GOT3 (cell line): ENCODE measurements around the gene MCF2L2.

Experiments used
- DNase-seq: peaks from one replicate; lab custom pipeline; 2025; ENCODE audit warnings: mixed read lengths; lab: John Stamatoyannopoulos, UW

MCF2L2 gene

DNA sequence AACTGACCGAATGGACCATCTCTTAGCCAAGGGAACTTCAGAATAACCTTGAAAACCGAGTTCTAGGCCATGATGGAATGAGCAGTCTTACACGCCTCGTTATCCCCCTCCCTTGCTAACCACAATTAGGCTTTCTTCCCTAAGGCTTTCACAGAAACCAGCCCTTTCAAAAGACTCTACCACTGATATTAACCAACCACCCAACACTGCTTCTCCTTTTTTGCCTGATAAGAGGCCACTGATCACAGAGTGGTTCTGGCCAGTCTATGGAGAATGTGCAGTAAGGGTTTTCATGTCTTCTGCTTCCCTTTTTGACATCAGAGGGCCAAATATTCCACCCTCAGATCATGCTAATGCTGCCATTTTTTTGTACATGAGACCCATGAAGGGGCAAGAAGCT is 59.3 kb downstream of the MCF2L2 start:
- no peak for DNase-seq

- DNase-seq = no peak
Observed at GRCh38 chr3:183360971-183361624, 67.3 kb downstream of the MCF2L2 start.

- DNase-seq = no peak
Observed at GRCh38 chr3:183359036-183359435, 69.4 kb downstream of the MCF2L2 start.

GRCh38 chr3:183357564-183358079 is 70.8 kb downstream of the MCF2L2 start:
- DNase-seq = no peak

DNA sequence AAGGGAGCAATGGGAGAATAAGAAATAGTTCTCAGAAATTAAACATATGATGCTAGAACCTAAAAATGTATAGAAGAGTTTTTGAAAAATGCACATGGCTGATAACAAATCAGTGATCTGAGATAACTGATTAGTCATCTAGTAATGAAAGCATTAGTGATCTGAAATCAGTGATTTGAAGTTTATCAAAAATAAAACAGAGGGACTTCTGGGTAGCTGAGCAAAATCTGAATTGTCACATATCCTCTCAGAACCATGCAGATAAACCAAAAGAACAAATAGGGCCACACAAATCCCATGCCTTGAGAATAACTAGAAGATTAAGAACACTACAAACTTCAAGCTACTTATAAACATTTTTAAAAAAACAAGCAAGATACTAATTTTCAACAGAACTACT is 71.5 kb downstream of the MCF2L2 start:
- no peak for DNase-seq

GRCh38 chr3:183354874-183355273 is 73.5 kb downstream of the MCF2L2 start:
- DNase-seq = no peak

DNA sequence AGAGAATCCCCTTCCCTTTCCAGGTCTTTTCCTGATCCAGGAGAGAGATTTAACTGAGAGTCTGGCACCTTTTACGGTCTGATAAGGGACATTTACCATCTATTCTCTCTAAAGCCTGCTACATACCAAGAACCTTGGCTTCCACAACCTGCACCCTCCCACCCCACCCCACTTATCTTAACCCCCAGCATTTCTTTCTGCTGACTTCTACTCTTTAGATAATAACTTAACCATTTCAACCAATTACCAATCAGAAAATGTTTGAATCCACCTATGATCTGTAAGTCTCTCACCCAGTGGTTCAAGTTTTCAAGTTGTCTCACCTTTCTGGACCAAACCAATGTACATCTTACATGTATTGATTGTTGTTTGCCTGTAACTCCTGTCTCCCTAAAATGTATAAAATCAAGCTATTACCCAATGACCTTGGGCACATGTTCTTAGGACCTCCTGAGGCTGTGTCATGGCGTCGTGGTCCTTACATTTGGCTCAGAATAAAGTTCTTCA is 74.0 kb downstream of the MCF2L2 start:
- no peak for DNase-seq

DNA sequence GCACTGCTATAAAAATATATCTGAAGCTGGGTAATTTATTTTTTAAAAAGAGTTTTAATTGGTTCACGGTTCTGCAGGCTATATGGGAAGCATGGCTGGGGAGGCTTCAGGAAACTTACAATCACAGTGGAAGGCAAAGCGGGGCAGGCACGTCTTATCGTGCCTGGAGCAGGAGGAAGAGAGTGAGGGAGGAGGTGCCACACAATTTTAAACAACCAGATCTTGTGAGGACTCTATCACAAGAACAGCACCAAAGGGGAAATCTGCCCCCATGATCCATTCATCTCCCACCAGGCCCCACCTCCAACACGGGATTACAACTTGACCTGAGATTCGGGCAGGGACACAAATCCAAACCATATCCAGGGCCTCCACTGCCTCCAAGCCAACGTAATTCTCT is 75.0 kb downstream of the MCF2L2 start:
- no peak for DNase-seq

DNA sequence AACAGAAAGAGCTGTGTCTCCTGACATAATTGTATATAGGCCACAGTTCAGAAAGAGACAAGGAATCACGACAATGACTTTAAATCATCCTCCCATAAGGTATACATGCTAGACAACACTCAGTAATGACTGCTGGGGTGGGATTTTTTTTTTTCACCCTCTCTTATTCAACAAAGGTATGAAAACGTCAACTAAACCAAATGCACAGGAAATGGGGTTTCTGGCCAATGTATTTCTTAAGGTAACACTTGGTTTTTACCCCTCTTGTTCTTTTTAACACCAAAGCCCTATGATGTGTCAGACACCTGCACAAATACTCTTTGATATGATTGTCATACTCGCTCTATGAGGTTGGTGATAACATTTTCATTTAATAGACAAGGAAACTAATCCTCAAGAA is 78.3 kb downstream of the MCF2L2 start:
- no peak for DNase-seq

GRCh38 chr3:183349421-183350157 is 78.8 kb downstream of the MCF2L2 start:
- DNase-seq = no peak

DNA sequence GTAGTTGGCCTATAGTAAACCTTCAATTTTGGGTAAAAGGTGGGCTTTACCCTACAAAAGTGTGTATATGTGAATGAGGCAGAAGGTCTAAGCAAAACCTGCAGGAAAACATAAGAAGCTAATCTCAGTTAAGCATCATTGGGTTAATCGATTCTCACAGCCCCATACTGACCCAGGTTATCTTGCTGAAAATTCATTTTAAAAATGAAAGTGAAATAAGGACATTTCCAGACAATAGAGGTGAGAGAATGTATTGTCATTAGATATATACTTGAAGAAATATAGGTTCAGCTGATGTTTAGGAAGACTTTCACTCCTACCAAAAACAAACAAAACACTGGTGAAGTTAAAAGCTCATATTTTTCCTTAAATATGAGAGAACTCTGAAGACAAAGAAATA is 85.6 kb downstream of the MCF2L2 start:
- no peak for DNase-seq

DNA sequence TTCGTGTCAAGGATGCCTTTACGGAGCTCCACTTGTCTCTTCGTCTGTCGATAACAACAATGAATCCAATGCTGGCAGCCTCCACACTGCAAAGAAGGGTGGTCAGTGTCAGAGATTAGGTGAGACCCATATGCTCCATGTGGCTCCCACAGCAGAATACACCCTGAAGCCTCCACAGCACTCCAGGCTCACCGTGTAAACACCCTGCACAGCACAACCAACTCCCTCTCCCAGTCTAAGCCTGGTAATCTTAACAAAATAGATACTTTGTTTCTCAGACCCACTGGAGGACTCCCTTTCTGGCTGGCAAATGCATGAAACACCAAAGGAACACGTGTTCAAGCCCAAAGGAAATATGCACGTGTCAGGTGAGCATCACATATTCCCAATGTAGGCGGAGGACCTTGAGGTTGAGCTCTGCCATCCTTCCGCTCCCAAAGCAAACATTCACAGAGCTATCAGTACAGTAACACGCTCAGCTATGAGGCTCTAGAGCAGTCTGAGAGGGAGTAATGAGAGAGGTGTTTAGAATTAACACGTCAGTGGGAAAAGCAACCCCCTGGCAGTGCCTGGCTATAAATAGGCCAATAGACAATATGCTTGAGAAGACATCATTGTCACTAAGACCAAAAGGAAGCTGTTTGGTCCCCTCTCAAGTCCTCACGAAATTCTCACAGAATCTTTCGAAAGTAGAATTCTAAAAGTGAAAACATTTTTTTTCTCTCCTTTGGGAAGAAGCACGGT is 86.7 kb downstream of the MCF2L2 start:
- DNase-seq = no peak

DNA sequence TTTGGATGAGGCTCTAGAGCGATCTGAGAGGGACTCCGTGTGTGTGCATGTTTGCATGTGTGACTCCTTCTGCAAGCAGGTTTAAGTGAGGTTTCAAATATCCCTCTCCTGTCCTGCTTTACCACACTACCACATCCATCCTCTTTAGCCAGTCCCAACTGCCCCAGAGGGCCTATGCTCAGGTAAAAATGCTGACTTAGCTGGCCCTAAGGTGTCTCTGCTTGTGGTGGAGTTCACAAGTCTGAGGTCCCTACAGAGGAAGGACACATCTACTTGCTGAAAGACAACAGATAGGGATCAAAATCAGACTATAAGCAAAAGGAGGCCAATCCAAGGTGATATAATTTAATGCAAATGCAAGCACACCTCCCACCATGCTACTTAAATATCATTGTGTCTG is 88.2 kb downstream of the MCF2L2 start:
- DNase-seq = no peak

DNA sequence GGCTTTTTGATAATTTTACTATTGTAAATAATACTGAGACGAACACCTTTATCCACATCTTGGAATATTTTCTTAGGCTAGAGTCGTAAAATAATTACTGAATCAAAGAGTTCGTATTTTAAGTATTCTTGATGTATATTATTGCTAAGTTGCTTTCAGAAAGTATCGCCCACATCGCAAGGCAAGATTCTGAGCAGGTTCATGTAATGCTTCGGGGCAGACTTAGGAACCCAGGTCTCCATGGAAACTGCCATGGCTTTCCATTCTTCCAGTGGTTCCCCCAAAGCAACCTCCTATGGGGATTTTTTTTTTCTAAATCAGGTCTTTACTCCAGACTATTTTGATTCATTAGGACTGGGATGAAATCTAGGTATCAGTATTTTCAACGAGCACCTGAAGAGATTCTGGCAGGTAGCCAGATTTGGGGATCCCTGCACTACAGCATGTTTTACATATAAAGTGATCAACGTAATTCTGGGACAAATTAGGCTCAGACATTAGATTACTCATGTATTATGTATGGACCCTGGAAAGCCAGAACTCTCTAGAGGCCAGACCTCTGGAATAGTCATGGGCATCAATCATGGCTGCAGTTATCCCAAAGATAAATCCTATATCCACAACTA is 88.8 kb downstream of the MCF2L2 start:
- DNase-seq = no peak

GRCh38 chr3:183338520-183338919 is 89.9 kb downstream of the MCF2L2 start:
- DNase-seq = no peak

DNA sequence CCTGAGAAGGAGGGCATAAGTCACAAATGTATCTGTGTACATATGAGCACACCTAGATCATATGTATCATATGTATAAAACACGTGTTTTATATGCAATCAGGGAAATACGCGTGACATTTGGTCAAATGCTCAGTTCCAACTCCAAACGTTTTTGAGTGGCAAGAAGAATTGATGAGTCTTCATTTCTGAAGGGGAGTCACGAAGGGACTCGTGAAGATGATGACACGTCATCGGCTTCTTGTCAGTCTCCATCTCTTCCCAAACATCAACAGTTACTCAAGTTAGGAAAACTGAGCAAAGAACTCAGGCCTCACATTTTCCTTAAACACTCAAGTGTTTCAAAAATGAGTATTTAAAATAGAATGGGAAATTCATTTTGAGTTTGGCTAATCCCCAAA is 95.9 kb downstream of the MCF2L2 start:
- no peak for DNase-seq

DNA sequence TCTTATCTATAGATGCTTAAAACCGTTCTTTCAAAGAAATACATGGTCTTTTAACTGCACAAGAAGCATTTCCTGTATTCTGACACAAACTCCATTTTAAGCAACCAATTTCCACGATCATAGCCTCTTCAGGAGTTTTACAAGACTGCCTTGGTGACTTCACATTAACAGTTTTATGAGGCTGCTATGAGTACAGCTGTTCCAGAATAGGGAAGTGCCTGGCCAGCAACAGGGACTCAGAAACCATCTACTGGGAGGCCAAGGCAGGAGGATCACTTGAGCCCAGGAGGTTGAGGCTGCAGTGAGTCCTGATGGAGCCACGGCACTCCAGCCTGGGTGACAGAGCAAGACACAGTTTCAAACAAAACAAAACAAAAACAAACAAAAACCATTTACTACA is 96.9 kb downstream of the MCF2L2 start:
- DNase-seq = no peak

GRCh38 chr3:183330881-183331280 is 97.5 kb downstream of the MCF2L2 start:
- no peak for DNase-seq

DNA sequence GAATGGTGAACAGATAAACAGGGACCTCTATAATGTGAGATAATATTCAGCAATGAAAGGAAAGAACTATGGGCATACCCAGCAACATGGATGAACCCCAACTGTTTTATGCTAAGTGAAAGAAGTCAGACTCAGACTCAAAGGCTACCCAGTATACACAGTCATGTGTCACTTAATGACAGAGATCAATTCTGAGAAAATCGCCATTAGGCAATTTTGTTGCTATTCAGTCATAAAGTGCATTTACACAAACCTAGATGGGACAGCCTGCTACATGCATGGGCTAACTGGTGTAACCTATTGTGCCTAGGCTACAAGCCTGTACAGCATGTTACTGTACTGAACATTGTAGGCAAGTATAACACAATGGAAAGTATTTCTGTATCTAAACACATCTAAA is 98.9 kb downstream of the MCF2L2 start:
- no peak for DNase-seq

- no peak for DNase-seq
Observed at GRCh38 chr3:183328823-183329222, 99.6 kb downstream of the MCF2L2 start.

DNA sequence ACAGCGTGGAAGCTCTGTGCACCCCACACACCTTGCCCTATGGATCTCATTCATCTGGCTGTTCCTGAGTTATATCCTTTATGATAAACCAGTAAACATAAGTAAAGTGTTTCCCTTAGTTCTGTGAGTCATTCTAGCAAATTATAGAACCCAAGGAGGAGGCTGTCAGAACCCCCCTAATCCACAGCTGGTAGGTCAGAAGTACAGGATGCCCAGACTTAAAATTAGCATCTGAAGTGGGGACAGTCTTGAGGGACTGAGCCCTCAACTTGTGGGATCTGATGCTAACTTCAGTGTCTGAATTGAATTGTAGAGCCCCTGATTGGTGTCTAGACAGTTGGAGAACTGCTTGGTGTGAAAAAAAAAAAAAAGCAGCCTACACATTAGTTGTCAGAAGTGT is 100.3 kb downstream of the MCF2L2 start:
- DNase-seq = no peak

DNA sequence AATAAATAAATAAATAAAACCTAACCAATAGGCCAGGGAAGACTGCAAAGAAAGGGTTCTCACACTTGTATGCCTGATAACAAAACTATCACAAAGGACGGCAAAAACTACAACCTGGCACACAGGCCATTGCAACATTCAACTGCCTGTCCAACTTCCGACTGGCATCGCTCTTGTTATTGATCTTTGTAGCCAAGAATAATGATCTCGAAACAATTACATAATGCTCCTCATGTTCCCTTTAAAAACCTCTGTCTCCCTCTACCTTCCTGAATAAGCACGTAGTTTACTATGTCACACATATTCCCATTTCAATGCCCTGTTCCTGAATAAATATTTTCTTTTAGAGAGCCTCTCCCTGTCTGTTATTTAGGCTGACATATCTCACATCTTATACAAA is 101.1 kb downstream of the MCF2L2 start:
- no peak for DNase-seq
